HG03103 (cell line): ENCODE measurements around the gene PPP1R9A.

Source experiments
- ATAC-seq: cut with Tn5 transposase; IDR thresholded peaks from one replicate; pipeline ENCODE4 v1.9.1; 2021; ENCODE audit warnings: low read depth; ENCODE audit not compliant: unreplicated experiment

PPP1R9A gene

GRCh38 chr7:95011995-95012394 is 104.6 kb downstream of the PPP1R9A start:
- no peak for ATAC-seq

DNA sequence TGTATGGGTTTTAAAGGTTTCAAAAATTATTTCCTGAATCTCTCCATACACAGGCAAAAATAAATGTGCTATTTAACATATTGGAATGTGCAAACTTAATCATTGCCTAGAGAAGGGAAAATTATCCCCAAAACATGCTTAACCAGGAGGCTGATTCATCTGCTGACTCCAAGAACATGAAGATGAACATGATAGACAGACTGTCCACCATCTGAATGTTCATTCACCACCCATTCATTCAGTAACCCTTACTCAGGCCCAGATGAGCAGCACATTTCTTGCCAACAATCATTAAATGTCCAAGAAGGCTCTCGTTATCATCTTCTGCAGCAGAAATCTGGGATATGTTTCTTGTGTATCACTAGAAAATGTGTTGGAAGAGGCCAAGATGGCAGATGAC is 110.6 kb downstream of the PPP1R9A start:
- ATAC-seq: no peak

DNA sequence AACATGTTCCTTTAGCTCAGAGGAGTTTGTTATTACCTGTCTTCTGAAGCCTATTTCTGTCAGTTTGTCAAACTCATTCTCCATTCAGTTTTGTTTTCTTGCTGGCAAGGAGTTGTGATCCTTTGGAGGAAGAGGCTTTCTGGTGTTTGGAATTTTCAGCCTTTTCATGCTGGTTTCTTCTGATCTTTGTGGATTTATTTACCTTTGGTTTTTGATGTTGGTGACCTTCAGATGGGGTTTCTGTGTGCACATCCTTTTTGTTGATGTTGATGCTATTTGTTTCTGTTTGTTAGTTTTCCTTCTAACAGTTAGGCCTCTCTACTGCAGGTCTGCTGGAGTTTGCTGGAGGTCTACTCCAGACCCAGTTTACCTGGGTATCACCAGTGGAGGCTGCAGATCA is 118.6 kb downstream of the PPP1R9A start:
- ATAC-seq: no peak

DNA sequence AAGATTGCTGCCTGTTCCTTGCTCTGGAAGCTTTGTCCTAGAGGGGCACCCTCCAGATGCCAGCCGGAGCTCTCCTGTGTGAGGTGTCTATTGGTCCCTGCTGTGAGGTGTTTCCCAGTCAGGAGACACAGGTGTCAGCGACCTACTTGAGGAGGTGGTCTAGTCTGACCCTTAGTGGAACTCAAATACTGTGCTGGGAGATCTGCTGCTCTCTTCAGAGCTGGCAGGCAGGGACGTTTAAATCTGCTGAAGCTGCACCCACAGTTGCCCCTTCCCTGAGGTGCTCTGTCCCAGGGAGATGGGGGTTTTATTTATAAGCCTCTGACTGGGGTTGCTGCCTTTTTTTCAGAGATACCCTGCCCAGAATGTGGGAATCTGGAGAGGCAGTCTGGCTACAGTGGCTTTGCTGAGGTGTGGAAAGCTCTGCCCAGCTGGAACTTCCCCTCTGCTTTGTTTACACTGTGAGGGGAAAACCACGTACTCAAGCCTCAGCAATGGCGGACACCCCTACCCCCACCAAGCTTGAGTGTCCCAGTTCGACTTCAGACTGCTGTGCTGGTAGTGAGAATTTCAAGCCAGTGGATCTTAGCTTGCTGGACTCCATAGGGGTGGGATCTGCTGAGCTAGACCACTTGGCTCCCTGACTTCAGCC is 119.2 kb downstream of the PPP1R9A start:
- ATAC-seq: no peak

GRCh38 chr7:95027234-95027872 is 120.0 kb downstream of the PPP1R9A start:
- no peak for ATAC-seq

GRCh38 chr7:95028683-95029082 is 121.3 kb downstream of the PPP1R9A start:
- ATAC-seq: no peak

DNA sequence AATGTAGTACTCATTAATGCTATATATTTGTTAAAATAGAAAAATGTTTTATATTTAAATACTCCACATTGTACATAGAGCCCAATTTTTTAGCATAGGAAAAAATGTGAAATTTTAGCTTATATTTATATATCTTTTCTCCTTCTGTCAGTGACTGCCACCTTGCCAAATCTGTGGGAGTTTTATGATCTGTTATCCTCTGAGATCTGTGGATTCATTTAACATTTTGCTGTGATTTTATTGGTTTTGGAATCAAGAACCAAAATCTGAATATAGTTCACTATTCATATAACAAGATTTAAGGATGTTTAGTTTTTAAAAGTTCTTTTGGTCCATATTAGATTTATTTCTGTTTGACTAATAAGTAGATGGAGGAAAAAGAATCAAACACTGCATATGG is 127.9 kb downstream of the PPP1R9A start:
- ATAC-seq: no peak

- ATAC-seq: no peak
Observed at GRCh38 chr7:95041031-95041430, 133.6 kb downstream of the PPP1R9A start.

- ATAC-seq: no peak
Observed at GRCh38 chr7:95045236-95045923, 138.0 kb downstream of the PPP1R9A start.

DNA sequence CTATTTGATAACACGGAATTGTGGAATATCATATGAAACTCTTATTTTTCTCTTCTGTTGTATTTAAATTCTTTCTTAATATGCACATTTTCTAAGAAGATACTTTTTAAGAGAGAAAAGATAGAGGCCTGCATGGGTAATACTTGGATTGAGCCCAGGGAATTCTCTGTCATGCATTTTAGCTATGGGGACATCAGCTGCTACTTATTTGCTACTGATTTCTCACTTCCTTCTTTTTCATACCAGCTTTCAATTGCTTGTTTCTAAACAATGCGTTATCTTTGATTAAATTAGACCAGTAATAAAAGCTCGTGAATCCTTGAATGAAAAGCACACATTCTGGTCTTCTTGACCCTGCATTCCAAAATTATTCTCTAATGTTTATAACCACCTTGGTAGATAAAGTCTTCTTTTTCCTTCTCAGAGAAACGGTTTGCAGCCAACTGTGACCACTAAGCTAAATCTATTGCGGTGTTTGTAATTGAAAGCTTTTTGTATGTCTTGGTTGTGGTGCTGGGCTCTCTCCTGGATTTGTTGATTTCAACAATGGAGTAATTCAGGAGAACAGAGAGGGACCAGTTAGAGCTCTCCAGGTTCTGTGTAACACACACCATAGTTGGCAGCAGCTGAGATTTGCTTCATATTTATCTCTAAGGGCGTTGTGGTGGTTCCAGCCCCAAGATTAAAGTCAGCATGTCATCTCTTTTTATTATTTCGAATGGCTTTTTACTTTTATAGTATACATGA is 139.3 kb downstream of the PPP1R9A start:
- peak; percentile 52 for ATAC-seq

DNA sequence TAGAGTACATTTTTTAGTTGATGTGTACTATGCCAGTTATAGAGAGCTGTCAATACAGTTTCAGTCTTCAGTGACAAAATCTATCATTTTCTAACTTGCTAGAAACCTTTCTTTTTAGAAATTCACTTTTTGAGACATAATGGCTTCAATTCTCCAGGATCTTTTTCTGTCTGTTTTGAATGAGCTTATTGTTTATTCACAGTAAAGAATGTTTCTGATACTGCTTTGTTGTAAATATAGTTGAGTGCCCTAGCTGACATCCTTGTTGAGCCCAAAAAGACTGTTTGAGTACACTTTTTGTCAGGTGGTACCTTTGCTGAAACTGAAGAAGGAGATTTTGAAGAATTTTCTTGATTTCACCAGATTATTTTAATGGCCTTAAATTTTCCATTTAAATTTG is 139.9 kb downstream of the PPP1R9A start:
- no peak for ATAC-seq

- ATAC-seq: no peak
Observed at GRCh38 chr7:95052566-95053094, 145.2 kb downstream of the PPP1R9A start.

- ATAC-seq: no peak
Observed at GRCh38 chr7:95054386-95054785, 147.0 kb downstream of the PPP1R9A start.

GRCh38 chr7:95055295-95055694 is 147.9 kb downstream of the PPP1R9A start:
- no peak for ATAC-seq

DNA sequence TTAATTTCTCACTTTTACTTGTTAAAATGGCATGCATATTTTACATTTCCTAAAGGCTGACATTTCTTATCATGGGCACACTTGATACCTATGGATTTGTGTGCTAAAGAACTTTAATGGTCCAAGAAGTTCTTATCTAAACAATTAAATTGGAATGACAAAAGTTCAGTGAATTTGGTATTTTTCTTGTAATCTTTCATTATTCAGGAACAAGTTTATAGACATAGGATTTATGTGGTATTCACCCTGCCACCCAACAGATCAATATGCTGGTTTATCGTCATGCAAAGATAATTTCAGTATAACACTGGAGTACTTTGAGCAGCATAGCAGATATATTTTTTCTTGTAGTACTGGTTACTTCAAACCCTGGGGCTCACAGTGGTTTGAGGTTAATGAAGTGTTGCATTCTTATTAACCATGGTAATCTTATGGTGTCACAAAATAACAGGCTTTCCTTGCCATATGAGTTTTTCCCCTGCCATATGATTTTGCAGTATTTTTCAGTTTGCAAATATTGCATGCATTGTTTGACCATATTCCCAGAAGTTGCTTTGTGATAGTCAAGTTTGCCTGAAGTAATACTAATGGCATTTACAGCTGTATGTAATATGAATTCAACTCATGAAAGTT is 148.8 kb downstream of the PPP1R9A start:
- ATAC-seq: no peak

DNA sequence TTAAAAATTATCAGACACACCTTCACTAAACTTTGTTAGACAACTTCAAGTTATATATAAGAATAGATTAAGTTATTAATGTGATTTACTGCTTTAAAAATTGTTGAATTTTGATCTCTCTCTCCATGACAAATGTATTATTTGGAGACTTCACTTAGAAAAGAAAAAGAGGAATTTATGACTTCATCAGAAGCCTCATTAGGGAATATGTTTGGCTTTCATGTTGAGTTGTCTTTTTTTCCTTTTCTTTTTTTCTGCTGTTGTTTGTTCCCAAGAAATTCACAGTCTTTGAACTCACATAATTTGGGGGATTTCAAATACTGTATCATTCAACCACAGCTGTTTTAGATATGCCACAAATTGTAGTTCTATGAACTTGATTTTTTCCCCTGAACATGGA is 149.5 kb downstream of the PPP1R9A start:
- no peak for ATAC-seq

DNA sequence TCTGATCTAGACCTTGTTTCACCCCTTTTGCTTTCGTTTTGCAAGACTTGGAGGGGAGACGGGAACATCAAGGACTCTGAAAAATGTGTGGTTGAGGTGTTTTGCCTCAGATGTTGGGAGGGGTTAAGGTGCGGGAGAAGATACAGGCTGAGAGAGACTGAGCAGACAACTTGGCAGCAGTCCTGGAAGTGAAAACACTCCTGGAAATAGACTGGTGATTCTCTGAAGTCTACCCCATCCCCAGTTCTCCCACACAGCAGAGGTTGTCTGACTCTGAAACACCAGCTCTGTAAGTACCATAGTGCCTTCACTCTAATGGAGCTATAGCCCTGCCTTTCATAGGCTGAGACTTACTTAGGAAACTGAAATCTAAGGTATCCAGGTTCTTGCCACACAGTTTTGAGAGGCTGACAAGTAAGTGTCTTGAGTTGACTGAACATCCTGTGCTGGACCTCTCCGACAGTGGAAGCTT is 152.5 kb downstream of the PPP1R9A start:
- no peak for ATAC-seq

DNA sequence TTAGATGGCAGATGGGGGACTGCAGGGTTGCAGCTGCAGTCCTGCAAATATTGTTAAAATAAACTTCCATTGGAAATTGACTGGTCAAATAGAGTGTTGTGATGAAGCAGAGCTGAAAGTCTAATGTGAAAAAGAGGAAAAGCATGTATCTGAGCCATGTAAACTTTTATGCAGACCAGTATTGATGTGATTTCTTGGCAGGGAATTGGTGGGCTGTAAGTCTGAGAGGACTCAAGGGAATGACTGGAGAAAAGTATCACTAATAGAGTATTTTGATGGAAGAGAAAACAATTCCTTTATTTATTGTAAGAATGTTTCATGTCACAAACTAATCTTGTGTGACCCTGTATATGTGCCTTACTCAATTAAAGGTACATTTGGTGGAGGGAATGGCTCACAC is 155.5 kb downstream of the PPP1R9A start:
- no peak for ATAC-seq

DNA sequence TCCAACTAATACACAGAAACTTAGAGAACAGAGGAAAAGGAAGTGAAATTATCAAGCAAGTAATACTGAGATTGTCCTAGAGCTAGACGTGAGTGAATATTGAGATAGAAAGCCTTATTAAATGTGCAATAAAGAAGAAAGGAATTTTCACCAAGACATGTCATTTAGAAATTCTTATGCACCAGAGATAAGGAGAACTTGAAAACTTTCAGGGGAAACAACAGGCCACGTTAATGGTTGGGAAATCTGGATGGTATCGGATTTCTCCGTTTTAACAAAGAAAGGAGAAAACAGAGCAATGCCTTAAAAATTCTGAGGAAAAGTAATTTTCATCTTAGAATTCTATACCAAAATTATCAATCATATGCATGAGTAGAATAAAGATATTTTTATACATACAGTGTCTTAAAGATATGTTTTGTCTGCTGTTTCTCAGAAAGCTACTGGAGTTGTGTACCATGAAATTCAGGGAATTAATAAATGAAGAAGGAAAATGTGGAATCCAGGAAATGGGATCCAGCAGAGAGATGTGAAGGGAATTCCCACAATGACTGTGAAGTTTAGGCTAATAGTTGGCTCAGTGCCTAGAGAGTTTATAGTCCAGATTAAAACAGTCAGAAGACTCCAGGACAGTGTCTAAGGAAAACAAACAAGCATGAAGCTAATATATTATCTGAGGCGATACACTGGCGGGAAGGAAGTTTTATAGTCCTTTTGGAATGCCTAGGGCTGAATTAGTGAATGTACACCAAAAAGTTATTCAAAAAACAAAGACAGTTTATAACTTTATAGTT is 159.5 kb downstream of the PPP1R9A start:
- ATAC-seq: no peak
